PFSK-1 (cell line): ENCODE measurements around the gene MIS18A.

Experiments used
- POLR2AphosphoS5 ChIP-seq: IDR thresholded peaks from 2 replicates; pipeline ENCODE4 v1.6.1; 2012; ENCODE audit warnings: low read depth, mild to moderate bottlenecking, control low read depth, low read length, moderate library complexity
- TAF1 ChIP-seq: IDR thresholded peaks from 2 replicates; pipeline ENCODE4 v1.6.1; 2012; ENCODE audit warnings: low read length, control low read depth, borderline replicate concordance; ENCODE audit not compliant: insufficient read depth
- TF ChIP-seq, protein P1 (sequence below), 2 experiments: IDR thresholded peaks; 2 replicates each; pipeline versions ENCODE4 v1.6.1 to v1.8.0; 2011 to 2012; ENCODE audit warnings: low read depth in 2 of 2, low read length in 2 of 2, control low read depth in 1 of 2, inconsistent platforms in 1 of 2, mild to moderate bottlenecking in 1 of 2, moderate library complexity in 1 of 2; ENCODE audit not compliant: insufficient read depth in 1 of 2

DNA sequence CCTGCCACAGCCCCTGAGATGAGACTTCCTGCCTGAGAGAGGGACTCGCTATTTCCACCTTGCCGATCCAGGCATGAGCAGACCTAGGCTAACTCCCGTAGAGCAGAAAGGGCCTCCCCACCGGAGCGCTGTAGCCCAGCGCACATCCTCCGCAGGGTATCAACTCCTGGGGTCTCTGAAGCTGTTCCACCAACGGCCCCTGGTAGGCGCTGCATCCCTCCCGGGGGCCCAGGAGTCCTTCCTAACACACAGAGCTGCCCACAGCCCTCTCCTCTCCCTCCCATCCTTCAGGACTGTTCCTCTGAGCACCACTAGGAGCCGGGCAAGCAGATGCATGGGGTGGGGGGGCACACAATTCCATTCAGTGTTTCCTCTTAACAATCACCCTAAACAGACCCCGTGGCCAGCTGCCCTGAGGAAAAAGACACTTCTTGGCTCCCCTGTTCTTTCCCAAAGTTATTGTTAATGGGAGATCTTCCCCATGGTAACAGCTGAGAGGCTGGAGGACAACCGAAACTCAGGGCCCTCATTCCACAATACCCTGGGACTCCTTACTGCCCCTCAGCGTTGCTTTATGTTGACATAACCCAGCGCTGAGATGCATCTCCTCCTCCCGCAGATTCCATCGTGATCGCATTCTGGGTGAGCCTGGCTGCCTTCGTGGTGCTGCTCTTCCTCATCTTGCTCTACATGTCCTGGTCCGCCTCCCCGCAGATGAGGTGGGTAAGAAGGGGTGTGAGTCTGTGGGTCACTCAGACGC, 27.4 kb upstream of the MIS18A start:
- TF ChIP-seq POLR2AphosphoS5 (no peak), TAF1 (no peak)
- TF ChIP-seq, protein P1, sequence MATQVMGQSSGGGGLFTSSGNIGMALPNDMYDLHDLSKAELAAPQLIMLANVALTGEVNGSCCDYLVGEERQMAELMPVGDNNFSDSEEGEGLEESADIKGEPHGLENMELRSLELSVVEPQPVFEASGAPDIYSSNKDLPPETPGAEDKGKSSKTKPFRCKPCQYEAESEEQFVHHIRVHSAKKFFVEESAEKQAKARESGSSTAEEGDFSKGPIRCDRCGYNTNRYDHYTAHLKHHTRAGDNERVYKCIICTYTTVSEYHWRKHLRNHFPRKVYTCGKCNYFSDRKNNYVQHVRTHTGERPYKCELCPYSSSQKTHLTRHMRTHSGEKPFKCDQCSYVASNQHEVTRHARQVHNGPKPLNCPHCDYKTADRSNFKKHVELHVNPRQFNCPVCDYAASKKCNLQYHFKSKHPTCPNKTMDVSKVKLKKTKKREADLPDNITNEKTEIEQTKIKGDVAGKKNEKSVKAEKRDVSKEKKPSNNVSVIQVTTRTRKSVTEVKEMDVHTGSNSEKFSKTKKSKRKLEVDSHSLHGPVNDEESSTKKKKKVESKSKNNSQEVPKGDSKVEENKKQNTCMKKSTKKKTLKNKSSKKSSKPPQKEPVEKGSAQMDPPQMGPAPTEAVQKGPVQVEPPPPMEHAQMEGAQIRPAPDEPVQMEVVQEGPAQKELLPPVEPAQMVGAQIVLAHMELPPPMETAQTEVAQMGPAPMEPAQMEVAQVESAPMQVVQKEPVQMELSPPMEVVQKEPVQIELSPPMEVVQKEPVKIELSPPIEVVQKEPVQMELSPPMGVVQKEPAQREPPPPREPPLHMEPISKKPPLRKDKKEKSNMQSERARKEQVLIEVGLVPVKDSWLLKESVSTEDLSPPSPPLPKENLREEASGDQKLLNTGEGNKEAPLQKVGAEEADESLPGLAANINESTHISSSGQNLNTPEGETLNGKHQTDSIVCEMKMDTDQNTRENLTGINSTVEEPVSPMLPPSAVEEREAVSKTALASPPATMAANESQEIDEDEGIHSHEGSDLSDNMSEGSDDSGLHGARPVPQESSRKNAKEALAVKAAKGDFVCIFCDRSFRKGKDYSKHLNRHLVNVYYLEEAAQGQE (IDR thresholded peaks at IDR 0.05; ENCODE audit: insufficient read depth in 1 of 2, low read depth in 2 of 2, low read length in 2 of 2): no peak
